HAP-1 (cell line): ENCODE results near the gene CRK.

ENCODE experiments used
- DNase-seq, 2 experiments: peaks; one replicate each; pipeline ENCODE4 v3.0.0-alpha.2; 2016 to 2020; ENCODE audit warnings: low spot score in 2 of 2
- H3K27me3 ChIP-seq: fragments of 250-450 bp; sonication (Bioruptor Pico); 2 replicates; pipeline ENCODE4 v1.5.1; 2020; ENCODE audit warnings: low read depth, mild to moderate bottlenecking, moderate library complexity
- H3K36me3 ChIP-seq: fragments of 250-450 bp; sonication (Bioruptor Pico); replicated peaks from 2 replicates; pipeline ENCODE4 v1.5.1; 2020; ENCODE audit warnings: mild to moderate bottlenecking
- H3K4me1 ChIP-seq: fragments of 250-450 bp; sonication (Bioruptor Pico); 2 replicates; pipeline ENCODE4 v1.5.1; 2020; ENCODE audit warnings: mild to moderate bottlenecking
- H3K4me3 ChIP-seq: fragments of 250-450 bp; sonication (Bioruptor Pico); 2 replicates; pipeline ENCODE4 v1.5.1; 2020; ENCODE audit warnings: mild to moderate bottlenecking, moderate library complexity
- H3K9me3 ChIP-seq: fragments of 250-450 bp; sonication (Bioruptor Pico); 2 replicates; pipeline ENCODE4 v1.5.1; 2020; ENCODE audit warnings: mild to moderate bottlenecking, moderate library complexity
- in situ Hi-C: fragments of 300-500 bp; cut with MboI; formaldehyde crosslinking; loops from 3 replicates; pipeline ENCODE4 v1.14.3; 2020; ENCODE audit warnings: low sequenced_read_pairs, inconsistent platforms, mixed read lengths

CRK gene

DNA sequence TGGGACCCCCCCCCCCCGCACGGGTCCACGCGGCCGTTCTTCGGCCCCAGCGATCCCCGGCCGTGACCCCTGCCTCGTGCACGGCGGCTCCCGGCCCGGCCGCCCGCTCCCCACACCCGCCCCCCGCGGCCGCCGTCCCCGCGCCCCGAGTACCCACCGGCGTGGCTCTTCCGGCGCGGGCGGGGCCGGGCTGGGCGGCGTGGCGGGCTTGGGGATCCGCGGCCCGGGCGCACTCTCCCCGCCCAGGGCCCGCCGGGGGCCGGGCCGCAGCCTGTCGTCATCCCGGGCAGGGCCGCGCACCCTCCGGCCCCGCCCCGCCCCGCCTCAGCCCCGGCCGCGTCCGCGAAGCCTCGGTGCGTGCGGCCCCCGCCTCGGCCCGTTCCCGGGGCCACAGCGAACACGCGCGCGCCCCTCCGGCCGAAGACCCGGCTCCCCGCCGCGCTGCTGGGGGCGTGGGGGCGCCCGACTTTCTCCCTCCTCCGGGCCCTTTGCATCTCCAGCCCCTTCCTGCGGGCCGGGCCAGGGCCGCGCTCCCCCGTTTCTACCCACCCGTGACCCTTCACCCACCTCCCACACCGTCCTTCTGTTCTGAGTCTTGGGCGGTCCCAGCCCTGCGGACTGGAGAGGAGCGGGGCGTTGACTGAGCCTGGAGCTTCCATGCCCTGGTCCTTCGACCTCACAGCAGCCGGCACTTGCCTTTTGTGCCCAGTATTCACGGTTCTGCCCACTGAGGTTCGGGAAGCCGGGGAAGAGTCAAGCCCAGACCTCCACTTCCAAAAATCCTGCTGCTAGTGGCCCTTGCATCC, 35.6 kb upstream of the CRK start:
- Histone ChIP-seq H3K4me1 (peaks cover 5% of the 10 kb centered on the region; the same call in 1 of the 2 replicates), H3K27me3 (no peaks in the 10 kb centered on the region), H3K4me3 (peak overlapping the region; percentile 77), H3K9me3 (no peaks in the 10 kb centered on the region), H3K36me3 (peaks cover 8% of the 10 kb centered on the region; the same call in 1 of the 2 replicates)
- in situ Hi-C loops = no loop called here
- peak; percentile 28 to 72 for DNase-seq

DNA sequence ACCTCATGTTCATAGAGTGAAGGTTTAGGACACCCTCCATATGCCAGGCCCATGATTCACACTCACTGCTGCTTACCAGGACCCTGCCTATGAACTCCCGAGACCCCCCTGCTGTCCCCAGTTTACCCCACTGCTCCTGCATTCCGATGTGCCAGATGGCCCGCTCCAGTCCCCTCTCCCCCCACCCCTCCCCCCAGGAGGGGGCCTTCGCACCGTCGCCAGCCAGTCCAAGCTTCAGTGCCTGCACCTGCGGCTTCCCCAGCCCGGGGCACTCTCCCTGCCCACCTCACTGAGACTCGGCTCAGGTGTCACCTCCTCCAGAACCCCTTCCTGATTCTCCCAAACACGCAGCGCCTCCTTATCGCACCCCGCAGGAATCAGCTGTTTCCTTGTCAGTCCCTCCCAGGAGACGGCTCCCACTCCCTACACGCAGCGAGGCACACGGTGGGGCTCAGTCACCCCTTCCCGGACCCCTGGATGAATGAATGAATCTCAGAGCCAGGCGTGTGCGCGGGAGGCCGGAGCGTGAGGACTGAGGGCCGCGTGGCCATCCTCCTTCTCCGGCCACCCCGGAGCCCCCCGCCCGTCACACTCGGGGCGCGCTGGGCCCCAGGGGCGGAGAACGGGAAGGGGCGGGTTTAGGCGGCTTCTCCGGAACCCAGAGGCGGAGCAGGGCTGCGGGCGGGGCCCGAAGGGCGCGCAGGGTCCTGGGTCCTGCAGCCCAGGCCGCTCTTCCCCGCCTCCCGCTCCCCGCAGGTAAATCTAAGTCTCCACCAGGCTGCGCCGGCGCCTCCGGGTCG, 34.8 kb upstream of the CRK start:
- H3K27me3 ChIP-seq = no peaks in the 10 kb centered on the region
- in situ Hi-C loops = no loop called here
- H3K36me3 ChIP-seq = peaks cover 5% of the 10 kb centered on the region; the same call in 1 of the 2 replicates
- peaks cover 5% of the 10 kb centered on the region; the same call in 1 of the 2 replicates for H3K4me1 ChIP-seq
- peak overlapping the region; percentile 77 for H3K4me3 ChIP-seq
- peak; percentile 23 to 82 for DNase-seq
- no peaks in the 10 kb centered on the region for H3K9me3 ChIP-seq

- in situ Hi-C loops = no loop called here
These were observed 32.8 kb upstream of the CRK start for GRCh38 chr17:1488826-1489270.

DNA sequence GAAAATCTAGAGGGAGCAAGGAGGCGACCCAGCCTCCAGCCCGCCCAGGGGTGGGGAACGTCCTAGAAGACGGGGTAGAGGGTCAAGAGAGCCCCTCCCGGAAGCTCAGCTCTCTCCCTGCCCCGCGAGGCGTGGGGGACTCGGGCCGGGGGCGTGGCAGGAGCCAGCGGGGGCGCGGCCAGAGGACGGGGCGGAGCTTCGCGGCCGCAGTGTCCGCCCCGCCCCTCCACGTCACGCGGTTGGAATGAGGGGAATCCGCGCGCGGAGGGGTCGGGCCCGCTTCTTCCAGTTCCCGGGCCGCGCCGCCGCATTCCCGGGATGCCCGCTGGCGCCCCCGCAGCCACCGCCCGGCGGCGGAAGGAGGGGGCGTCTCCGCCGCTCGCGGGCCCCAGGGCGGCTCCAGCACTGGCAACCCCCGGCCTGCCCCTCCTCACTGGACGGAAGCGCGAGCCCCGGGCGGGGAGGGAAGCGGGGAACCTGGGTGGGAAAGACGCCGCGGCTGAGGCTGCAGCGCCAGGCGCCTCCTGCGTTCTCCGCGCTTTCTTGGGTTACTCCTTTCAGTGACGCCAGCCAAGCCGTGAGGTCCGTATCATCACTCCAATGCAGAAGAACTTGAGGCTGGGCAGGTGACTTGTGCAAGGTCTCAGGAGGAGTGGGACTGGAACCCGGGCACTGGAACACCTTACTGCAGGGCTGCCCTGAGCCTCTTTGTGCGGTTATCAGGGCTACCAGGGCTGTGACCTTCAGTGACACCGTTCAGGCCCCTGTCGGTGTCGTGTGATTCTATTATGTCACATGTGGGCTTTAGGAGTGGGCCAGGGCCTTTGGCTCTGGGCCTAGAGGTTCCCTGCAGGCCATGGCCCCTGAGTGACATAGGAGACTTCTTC, 32.1 kb upstream of the CRK start:
- DNase-seq = no peak
- in situ Hi-C loops = no loop called here
- no peaks in the 10 kb centered on the region for H3K9me3 ChIP-seq
- no peaks in the 10 kb centered on the region for H3K27me3 ChIP-seq
- H3K36me3 ChIP-seq = peaks cover 6% of the 10 kb centered on the region
- no peak overlapping the region for H3K4me3 ChIP-seq
- peaks cover 5% of the 10 kb centered on the region; the same call in 1 of the 2 replicates for H3K4me1 ChIP-seq

More at GRCh38 chr17:1488826-1489270, 32.8 kb upstream of the CRK start:
- Histone ChIP-seq H3K36me3 (no peaks in the 10 kb centered on the region), H3K9me3 (no peaks in the 10 kb centered on the region), H3K4me1 (peaks cover 5% of the 10 kb centered on the region; the same call in 1 of the 2 replicates), H3K4me3 (no peak overlapping the region), H3K27me3 (no peaks in the 10 kb centered on the region)
- no peak for DNase-seq

- peaks cover 3% of the 10 kb centered on the region; the same call in 1 of the 2 replicates for H3K4me1 ChIP-seq
- H3K9me3 ChIP-seq = no peaks in the 10 kb centered on the region
- no peaks in the 10 kb centered on the region for H3K27me3 ChIP-seq
- H3K4me3 ChIP-seq = no peak overlapping the region; the same call in 1 of the 2 replicates
- H3K36me3 ChIP-seq = peaks cover 12% of the 10 kb centered on the region
- in situ Hi-C loops = no loop called here
- DNase-seq = no peak
These were observed 31.0 kb upstream of the CRK start for GRCh38 chr17:1486802-1487695.

DNA sequence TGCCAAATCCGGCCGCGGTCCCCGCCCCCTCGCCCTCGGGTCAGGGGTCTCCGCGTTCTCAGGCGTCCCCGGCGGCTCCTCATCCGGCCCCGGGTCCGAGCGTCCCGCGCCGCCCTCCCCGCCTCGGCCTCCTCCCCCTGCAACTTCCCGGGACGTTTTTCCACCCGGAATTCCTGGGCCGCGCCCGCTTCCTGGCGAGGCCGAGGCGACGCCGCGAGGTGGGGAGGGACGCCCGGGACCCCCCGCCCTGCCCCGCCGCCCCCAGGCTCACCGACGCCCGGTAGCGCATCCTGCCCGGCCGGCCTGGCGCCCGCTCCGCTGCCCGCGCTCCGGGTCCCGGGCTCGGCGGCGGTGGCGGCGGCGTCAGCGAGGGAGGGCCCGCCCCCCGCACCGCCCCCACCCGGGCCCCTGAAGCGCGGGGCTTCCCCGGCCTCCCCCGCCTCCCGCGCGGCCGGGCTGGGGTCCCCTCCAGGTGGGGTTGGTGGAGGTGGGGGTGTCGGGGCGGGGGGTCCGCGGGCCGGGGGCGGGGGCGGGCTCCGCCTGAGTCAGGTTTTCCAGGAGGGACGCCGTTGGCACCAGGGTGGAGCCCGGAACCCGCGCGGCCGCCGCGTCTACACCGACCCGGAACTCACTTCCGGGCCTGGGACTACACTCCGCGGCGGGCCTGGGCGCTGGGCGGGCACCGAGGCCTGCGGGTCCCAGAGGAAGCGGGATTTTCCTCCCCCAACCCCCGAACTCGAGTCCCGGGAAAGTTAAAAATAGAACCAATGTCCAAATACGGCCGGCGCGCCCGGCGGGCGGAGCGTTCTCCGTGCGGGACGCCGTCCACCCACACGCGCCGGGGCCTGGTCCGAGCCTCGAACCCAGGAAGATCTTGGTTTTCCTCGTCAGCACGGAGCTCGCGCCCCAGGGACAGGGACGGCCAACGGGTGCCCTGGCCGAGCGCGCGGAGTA, 29.7 kb upstream of the CRK start:
- Histone ChIP-seq H3K9me3 (no peaks in the 10 kb centered on the region), H3K36me3 (peaks cover 24% of the 10 kb centered on the region), H3K4me3 (peak overlapping the region; percentile 50), H3K27me3 (no peaks in the 10 kb centered on the region), H3K4me1 (no peaks in the 10 kb centered on the region)
- in situ Hi-C loops = no loop called here
- DNase-seq = peak; percentile 15 to 74

DNA sequence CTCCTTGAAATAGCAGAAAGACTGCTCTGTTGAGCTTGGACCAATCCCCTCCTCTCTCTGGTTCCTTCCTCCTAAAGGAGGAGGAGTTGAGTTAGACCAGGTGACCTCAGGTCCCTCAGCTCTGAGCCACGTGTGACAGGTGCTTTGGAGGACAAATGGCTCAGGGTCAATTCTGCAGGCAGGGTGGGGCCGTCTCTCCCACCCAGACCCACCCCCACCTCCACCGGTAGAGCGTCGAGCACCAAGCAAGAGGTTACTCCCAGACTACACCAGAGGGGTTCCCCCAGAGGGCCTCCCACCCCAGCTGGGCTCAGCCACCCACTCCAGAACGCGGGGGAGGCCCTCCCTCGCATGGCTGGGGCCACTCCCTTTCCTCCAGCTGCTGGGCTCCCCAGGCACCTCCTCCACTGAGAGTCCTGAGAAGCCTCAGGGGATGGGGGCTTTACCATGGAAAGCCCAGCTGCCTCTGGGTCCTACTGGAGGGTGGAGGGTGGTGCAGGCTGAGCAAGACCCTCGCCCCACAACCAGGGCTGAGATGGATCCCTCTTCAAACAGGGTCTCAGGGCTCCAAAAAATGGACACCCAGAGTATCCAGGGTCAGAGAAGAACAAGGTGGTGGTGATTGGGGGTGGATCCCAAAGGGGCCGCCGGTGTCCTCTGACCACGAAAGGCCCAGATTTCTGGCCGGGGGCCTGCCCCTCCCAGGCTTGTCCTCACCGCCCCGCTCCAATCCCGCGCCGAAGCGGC, 28.8 kb upstream of the CRK start:
- H3K27me3 ChIP-seq = no peaks in the 10 kb centered on the region
- no peaks in the 10 kb centered on the region for H3K4me1 ChIP-seq
- H3K36me3 ChIP-seq = peaks cover 29% of the 10 kb centered on the region
- in situ Hi-C loops = no loop called here
- peak overlapping the region; percentile 47 for H3K4me3 ChIP-seq
- no peaks in the 10 kb centered on the region for H3K9me3 ChIP-seq
- peak; percentile 51 to 79 for DNase-seq

- no peak overlapping the region for H3K4me3 ChIP-seq
- H3K4me1 ChIP-seq = no peaks in the 10 kb centered on the region
- in situ Hi-C loops = no loop called here
- H3K36me3 ChIP-seq = peaks cover 30% of the 10 kb centered on the region
- no peaks in the 10 kb centered on the region for H3K27me3 ChIP-seq
- no peak for DNase-seq
- no peaks in the 10 kb centered on the region for H3K9me3 ChIP-seq
These were observed 28.1 kb upstream of the CRK start for GRCh38 chr17:1484060-1484535.

DNA sequence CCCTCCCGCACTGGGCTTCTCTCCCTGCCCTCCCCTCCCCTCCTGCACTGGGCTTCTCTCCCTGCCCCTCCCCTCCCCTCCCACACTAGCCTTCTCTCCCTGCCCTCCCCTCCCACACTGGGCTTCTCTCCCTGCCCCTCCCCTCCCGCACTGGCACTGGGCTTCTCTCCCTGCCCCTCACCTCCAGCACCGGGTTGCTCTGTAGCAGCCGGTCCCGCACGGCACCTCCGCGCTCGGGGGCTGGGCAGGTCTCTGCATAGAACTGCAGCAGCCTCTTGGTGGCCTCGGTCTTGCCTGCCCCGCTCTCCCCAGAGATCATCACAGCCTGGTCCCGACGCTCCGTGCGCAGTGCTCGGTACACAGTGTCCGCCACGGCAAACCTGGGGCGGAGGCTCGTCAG, 26.6 kb upstream of the CRK start:
- H3K4me3 ChIP-seq = no peak overlapping the region
- peaks cover 44% of the 10 kb centered on the region for H3K36me3 ChIP-seq
- no peaks in the 10 kb centered on the region for H3K4me1 ChIP-seq
- no peak for DNase-seq
- no peaks in the 10 kb centered on the region for H3K9me3 ChIP-seq
- H3K27me3 ChIP-seq = no peaks in the 10 kb centered on the region
- in situ Hi-C loops = no loop called here

GRCh38 chr17:1481736-1482135, 25.7 kb upstream of the CRK start:
- no peaks in the 10 kb centered on the region for H3K9me3 ChIP-seq
- no peaks in the 10 kb centered on the region for H3K27me3 ChIP-seq
- peaks cover 49% of the 10 kb centered on the region for H3K36me3 ChIP-seq
- no peak for DNase-seq
- in situ Hi-C loops = no loop called here
- H3K4me3 ChIP-seq = no peak overlapping the region
- H3K4me1 ChIP-seq = no peaks in the 10 kb centered on the region

DNA sequence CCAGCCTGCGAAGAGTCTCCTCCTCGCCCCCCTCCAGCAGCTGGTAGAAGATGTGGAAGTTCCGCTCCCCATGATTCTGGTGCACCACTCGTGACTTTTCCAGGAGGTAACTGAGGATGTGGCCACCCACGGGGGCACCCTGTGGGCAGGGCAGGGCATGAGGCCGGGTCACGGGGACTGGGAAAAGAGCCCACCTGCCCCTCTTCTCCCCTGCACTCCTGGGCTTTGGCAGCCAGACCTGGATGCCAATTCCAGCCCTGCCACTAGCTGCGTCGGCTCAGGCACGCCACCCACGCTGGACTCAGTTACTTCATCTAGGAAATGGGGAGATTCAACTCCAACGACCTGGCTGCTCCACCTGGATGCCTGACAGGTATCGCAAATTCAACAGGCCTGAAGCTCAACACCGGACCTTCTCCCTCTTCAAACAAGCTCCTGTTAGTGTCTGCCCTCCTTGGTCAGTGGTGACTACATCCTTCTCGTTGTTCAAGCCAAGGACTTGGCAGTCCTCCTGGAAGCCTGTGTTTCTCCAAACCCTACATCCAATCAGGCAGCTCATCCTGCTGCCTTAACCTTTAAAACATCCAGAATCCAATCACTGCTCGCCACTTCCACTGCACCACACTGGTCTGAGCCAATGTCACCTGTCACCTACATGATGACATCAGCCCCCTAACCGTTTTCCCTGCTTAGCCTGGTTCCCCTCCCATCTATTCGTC, 24.9 kb upstream of the CRK start:
- in situ Hi-C loops = no loop called here
- Histone ChIP-seq H3K9me3 (no peaks in the 10 kb centered on the region), H3K27me3 (no peaks in the 10 kb centered on the region), H3K4me1 (no peaks in the 10 kb centered on the region), H3K36me3 (peaks cover 54% of the 10 kb centered on the region), H3K4me3 (no peak overlapping the region)
- DNase-seq = no peak
